ENCODE data around the gene INPP5E.

GRCh38 chr9:136395020-136395340, 44.7 kb downstream of the INPP5E start:
- TF ChIP-seq, protein P1, sequence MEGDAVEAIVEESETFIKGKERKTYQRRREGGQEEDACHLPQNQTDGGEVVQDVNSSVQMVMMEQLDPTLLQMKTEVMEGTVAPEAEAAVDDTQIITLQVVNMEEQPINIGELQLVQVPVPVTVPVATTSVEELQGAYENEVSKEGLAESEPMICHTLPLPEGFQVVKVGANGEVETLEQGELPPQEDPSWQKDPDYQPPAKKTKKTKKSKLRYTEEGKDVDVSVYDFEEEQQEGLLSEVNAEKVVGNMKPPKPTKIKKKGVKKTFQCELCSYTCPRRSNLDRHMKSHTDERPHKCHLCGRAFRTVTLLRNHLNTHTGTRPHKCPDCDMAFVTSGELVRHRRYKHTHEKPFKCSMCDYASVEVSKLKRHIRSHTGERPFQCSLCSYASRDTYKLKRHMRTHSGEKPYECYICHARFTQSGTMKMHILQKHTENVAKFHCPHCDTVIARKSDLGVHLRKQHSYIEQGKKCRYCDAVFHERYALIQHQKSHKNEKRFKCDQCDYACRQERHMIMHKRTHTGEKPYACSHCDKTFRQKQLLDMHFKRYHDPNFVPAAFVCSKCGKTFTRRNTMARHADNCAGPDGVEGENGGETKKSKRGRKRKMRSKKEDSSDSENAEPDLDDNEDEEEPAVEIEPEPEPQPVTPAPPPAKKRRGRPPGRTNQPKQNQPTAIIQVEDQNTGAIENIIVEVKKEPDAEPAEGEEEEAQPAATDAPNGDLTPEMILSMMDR (IDR thresholded peaks at IDR 0.05) = no peak
- TF ChIP-seq EP300 (IDR thresholded peaks at IDR 0.05) = no peak
- no peak for TF ChIP-seq POLR2A (IDR thresholded peaks at IDR 0.05)
